HG03520 (cell line): Measurements from ENCODE around the gene BOK.
"Not testable (repeated sequence)": the region's sequence is repeated elsewhere in the genome, so short reads cannot be mapped to it uniquely, and the experiment has no call there.

ENCODE experiments used
- ATAC-seq: cut with Tn5 transposase; IDR thresholded peaks from one replicate; pipeline ENCODE4 v1.9.1; 2021; ENCODE audit warnings: mild to moderate bottlenecking, moderate library complexity; ENCODE audit not compliant: unreplicated experiment

BOK gene

DNA sequence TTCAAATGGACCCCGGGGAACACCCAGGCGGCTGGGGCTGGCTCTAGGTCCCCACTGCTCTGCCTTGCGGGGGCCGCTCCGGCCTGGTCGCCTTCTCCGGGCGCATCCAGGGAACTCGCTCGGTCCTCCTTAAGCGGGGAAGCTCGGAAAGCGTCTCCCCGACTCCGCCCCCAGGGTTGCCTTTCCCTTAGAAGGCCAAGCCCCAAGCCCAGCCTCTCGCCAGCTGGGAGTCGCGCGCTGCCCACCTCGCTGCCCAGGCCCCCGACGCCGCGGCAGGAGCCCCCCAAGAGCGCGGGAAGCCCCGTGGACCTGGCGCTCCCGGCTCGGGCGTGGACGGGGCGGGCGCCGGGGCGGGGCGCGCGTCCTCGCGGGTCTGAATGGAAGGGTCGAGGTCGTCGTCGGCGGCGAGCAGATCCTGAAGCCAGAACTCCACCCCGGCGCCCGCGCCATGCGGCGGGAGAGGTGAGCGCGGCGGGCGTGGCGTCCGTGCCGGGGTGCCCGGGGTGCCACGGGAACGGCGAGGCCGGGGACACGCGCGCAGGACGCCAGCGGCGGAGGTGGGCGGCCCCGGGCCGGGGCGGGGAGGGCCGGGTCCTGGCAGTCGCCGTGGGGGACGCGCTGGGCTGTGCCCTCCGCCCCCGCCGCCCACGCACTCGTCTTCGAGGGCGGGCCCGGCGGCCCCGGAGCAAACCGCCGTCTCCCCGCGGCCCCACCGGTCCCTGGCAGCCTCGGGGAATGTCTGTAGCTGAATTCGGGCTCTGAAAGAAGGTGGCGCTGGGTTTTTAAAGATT, at the start of gene BOK:
BOK (plus strand) TSS at position 214 of the 791 bp plus-strand sequence. CDS start 739 bp downstream, outside the sequence.
- ATAC-seq, result no peak

DNA sequence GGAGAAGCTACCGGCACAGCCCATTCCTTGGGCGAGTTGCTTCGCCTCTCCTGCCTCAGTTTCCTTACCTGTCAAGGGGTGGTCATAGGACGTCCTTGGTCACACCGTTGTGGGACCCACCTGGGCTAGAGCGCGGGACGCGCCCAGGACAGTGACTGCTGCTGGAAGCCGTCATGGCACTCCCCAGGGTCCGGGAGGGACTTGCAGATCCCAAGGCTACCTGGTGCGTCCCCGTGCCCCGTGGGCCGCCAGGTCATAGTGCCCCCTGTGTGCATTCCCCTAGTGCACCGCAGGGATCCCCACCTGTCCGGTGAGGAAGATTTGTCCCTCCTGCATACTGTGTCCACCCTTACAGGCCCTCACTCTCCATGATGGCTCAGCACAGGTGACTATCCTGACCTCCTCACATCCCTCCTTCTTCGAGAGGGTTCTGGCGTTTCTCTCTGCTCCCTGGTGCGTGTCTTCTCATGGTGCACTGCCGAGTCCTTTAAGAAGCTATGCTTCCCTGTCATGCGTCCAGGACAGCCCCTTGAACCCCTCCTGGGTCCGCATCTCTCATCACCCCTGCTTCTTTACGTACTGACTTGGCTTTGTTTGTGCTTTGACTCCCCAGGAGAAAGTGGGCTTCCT, 49.3 kb upstream of the BOK start:
- no peak for ATAC-seq

DNA sequence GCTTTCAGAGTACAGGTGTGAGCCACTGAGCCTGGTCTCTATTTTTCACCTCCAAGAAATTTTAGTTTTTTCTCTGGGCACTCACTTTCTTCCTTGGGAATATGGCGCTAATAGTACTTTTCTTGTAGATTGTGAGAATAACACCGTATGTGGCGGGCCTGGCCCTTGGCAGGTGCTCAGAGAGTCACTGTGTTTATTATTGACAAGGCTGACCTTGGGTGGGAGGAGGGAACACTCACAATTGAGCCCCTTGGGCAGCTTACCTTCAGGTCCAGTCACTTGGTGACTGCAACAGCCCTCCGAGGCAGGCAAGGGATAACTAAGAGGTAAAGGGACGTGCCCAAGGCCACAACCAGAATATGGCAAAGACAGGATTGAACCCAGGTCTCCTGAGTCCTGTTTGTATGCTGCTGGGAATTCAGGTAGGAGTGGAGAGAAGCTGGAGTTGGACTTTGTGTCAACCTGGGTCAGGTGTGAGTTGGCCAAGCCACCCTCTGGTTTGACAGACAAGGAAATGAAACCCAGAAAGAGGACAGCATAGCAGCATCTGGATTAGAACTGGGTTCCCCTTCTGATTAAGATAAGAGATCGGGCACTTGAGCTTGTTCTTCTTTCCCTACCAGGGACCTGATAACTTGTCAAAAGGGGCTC, 47.3 kb upstream of the BOK start:
- ATAC-seq, result no peak

DNA sequence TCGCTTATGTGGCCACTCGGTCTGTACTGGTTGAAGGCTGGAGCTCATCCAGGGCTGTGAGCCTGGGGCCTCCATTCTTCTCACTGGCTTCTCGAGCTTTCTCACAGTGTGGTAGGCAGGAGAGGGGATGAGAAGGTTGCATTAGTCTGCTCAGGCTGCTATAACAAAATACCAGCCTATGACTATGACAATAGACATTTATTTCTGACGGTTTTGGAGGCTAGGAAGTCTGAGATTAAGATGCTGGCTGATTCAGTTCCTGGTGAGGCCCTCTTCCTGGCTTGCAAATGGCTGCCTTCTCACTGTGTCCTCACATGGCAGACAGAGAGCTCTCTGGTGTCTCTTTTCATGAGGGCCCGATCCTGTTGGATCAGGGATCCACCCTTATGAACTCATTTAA, 44.0 kb upstream of the BOK start:
- ATAC-seq, result no peak

GRCh38 chr2:241514986-241515737, 43.4 kb upstream of the BOK start:
- ATAC-seq, result no peak

GRCh38 chr2:241516520-241516965, 42.0 kb upstream of the BOK start:
- no peak for ATAC-seq

GRCh38 chr2:241517297-241517696, 41.2 kb upstream of the BOK start:
- ATAC-seq, result no peak

DNA sequence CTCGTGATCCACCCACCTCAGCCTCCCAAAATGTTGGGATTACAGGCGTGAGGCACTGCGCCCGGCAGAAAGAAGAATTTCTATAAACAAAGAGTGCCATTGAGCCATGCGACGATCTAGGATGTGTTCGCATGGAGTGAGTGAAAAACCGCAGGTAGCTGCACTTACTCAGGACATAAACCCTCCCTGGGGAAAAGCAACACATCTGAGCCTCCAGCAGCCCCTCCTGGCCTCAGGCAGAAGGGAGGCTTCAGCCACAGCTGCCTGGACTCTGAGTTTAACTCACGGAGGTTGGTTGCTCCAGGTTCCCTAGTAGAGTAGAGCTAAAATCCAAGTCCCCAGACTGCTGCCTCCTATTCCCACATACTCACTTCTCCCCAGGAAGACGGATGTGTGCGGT, 38.9 kb upstream of the BOK start:
- ATAC-seq, result no peak

DNA sequence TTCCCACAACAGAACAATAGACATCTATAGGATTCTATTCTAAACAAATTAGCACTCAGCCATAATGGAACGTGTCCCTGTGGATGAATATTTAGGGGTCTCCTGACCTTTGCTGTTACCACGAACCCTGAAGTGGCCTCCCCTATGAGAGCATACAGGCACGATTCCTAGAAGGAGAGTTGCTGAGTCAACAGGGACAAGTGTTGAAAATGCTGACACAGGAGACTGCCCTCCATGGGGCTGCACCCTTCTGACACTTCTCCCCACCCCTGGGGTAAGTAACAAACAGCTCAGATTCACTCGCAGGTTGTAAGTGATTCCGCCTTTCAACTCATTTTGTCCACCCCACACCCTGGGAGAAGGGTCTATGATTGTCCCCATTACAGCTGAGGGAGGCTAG, 36.1 kb upstream of the BOK start:
- no peak for ATAC-seq

GRCh38 chr2:241525818-241526780, 32.4 kb upstream of the BOK start:
- ATAC-seq, result not testable (repeated sequence)

DNA sequence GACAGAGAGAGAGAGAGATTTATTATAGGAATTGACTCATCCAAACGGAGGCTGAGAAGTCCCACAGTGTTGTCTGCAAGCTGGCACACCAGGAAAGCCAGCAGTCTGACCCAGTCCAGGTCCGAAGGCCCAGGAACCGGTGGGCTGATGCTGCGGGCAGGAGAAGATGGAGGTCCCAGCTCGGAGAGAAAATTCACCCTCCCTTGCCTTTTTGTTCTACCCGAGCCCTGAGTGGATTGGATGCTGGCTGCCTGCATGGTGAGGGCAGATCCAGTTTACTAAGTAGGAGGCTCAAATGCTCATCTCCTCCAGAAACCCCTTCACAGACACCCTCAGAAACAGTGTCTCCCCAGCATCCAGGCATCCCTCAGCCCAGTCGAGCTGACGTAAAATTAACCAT, 28.0 kb upstream of the BOK start:
- no peak for ATAC-seq

- ATAC-seq, result no peak
These were observed 27.3 kb upstream of the BOK start for GRCh38 chr2:241531161-241531722.

DNA sequence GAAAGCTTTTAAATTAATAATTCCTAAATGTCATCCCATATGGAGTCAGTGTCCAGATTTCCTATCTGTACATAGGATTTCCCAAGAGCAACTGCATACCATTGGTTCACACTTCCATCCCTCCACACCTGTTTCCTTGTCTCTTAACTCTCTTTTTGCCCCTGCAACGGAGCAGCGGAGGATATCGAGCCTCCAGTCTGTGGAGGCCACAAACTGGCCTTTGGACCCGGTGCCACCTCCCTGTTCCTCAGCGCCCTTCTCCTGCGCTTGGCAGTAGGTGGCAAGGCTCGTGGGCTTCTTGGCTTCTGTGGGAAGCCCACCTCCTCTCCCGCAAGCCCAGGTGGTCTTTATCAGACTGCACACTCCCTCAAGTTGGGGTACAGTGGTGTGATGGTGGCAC, 26.4 kb upstream of the BOK start:
- no peak for ATAC-seq

DNA sequence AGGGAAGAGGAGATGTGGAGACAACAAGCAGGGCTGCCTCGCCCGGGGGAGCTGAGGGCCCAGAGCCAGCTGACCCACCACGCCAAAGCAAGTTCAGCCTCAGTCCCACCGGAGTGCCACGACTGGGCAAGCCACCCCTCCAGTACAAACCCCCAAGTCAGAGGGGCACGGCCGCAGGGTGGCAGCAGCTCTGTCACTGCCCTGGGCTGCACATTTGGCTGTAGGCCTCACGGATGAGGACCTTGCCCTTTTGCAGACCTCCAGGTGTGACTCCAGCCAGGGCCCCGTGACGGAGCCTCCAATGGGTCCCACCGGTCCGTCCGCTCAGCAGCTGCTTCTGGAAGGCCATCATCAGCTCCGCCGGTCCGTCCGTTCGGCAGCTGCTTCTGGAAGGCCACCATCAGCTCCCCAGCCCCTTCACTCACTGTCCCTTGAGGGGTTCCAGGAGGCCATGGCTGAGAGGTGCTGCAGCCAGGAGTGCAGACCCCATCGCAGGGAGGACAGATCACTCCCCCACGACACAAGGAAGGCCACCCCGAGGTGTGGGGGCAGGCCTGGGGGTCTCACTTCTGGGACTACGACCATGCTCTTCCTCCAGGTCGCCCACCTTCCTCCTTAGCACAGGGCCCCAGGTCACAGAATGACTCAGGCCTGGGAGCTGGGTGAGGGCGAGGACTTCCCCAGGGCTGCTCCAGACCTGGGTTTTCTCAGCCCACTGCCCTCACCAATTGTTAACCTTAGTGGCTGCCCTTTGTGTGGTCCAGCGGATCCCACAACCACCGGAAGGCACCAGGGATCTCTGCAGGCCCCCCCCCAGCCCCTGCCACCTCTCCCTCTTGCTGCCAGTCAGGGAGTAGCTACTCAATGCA, 25.6 kb upstream of the BOK start:
- no peak for ATAC-seq

DNA sequence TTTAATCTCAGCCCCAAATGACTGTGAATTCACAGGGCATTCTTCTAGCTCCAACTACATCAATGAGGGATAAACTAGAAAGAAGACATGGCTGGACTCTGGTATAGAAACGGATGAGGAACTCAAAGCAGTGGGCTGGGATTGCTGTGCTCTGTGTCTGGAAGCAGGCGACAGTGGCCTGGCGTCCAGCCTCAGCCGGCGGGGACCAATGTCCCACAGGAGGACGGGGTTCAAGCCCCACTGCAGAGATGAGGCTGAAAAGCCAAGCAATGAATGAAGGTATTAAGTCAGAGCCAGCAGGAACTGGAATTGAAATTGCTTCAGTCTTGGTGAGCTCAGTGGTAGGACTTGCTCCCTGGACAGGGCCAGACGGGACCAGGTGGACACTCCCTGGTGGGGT, 24.3 kb upstream of the BOK start:
- no peak for ATAC-seq

DNA sequence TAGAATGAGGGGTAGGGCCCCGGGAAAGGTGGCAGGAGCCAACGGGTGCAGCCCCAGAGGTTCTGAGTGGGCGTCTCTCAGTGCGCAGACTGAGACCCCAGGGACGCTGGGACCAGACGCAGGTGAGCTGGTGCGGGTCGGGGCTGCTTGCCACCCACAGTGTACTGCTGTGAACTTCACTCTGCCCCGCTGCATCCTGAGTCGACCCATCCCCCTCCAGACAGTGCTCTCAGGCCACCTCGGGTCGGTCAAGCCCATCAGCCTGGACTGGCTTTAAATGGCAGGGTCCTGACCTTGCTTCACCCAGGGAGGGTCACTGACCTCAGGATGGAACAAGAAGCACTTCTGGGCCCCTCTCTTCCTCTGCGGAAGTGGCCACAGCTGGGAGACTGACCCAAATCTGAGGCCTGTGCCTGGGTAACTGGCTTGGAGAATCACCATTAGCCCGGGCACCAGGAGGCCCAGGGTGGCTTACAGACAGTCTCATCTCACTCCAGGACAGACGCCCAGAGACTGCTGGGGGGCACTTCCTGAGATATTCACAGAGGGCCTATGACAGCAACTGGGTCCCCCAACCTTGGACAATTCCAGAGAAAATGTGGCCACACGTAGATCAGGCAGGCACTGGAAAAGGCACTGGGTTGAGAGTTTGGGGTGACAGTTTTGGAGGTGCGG, 23.7 kb upstream of the BOK start:
- ATAC-seq, result no peak

- ATAC-seq, result no peak
These were observed 22.5 kb upstream of the BOK start for GRCh38 chr2:241535871-241536655.
